Measurements from ENCODE around the gene SGIP1. TPM values are rescaled to one million over a fixed set of nuclear protein-coding genes. Genes with fewer than 3 reads are reported as not detected.
A peak's percentile ranks its signal among the peaks of the same experiment; 100 is the strongest.
"Not testable (repeated sequence)": the region's sequence is repeated elsewhere in the genome, so short reads cannot be mapped to it uniquely, and the experiment has no call there.

SGIP1 gene
- total and polyA plus RNA-seq, 7 donors, result under 0.01 to 14.1 (median 7.3) TPM; not detected in 1

GRCh38 chr1:66723985-66724384 is 190.0 kb downstream of the SGIP1 start:
- Histone ChIP-seq H3K4me3 (no peak overlapping the region), H3K36me3 (no peaks in the 10 kb centered on the region), H3K9me3 (no peaks in the 10 kb centered on the region), H3K27me3 (no peaks in the 10 kb centered on the region), H3K4me1 (peaks cover 0 to 5% (median 0%) of the 10 kb centered on the region in 4 donors), H3K27ac (no peak overlapping the region)
- no peak for DNase-seq
- no peak for TF ChIP-seq CTCF (IDR thresholded peaks at IDR 0.05)
- TF ChIP-seq EP300 (IDR thresholded peaks at IDR 0.05), result no peak
- no peak for TF ChIP-seq POLR2AphosphoS5 (IDR thresholded peaks at IDR 0.05)
- TF ChIP-seq POLR2A (IDR thresholded peaks at IDR 0.05), result no peak
- intact Hi-C loops (cut with DNase I), result loop anchor here (10.0 kb wide), 1 partner anchor 469 kb away; no protein-coding TSS in a partner anchor

- peaks cover 0 to 5% (median 0%) of the 10 kb centered on the region in 4 donors for H3K4me1 ChIP-seq
- H3K9me3 ChIP-seq, result no peaks in the 10 kb centered on the region
- H3K4me3 ChIP-seq, result no peak overlapping the region
- intact Hi-C loops (cut with DNase I), result loop anchor here (10.0 kb wide), 1 partner anchor 471 kb away; no protein-coding TSS in a partner anchor
- WGBS, 2 donors, result 19 to 29% methylated on average over 9 of the region's 9 CpGs
- no peak for DNase-seq
- no peaks in the 10 kb centered on the region for H3K36me3 ChIP-seq
- no peaks in the 10 kb centered on the region for H3K27me3 ChIP-seq
- no peak overlapping the region for H3K27ac ChIP-seq
- TF ChIP-seq CTCF (IDR thresholded peaks at IDR 0.05) (peak in 3 of 4 experiments; percentile 51 to 72 (median 62)), EP300 (IDR thresholded peaks at IDR 0.05) (no peak)
Measured at GRCh38 chr1:66725885-66726665, 192.1 kb downstream of the SGIP1 start.

GRCh38 chr1:66728021-66728420 is 194.1 kb downstream of the SGIP1 start:
- TF ChIP-seq POLR2AphosphoS5 (IDR thresholded peaks at IDR 0.05), result no peak
- no peak for TF ChIP-seq EP300 (IDR thresholded peaks at IDR 0.05)
- TF ChIP-seq CTCF (IDR thresholded peaks at IDR 0.05), result no peak
- no peak for TF ChIP-seq POLR2A (IDR thresholded peaks at IDR 0.05)
- H3K4me3 ChIP-seq, result no peak overlapping the region

GRCh38 chr1:66728716-66729115 is 194.8 kb downstream of the SGIP1 start:
- H3K4me3 ChIP-seq, DNase-seq, H3K9me3 ChIP-seq, H3K27me3 ChIP-seq, H3K4me1 ChIP-seq, H3K27ac ChIP-seq, H3K36me3 ChIP-seq: not testable (repeated sequence)
- intact Hi-C loops (cut with DNase I), result loop anchor here (10.0 kb wide), 1 partner anchor 474 kb away; no protein-coding TSS in a partner anchor

More at GRCh38 chr1:66728021-66728420, 194.1 kb downstream of the SGIP1 start:
- peaks cover 0 to 5% (median 0%) of the 10 kb centered on the region in 4 donors for H3K4me1 ChIP-seq
- 56 to 74% methylated on average over 2 of the region's 2 CpGs for WGBS, 2 donors
- H3K9me3 ChIP-seq, result no peaks in the 10 kb centered on the region
- H3K27ac ChIP-seq, result no peak overlapping the region
- DNase-seq, result no peak
- H3K27me3 ChIP-seq, result no peaks in the 10 kb centered on the region
- H3K36me3 ChIP-seq, result no peaks in the 10 kb centered on the region
- intact Hi-C loops (cut with DNase I), result loop anchor here (10.0 kb wide), 1 partner anchor 473 kb away; no protein-coding TSS in a partner anchor

- H3K9me3 ChIP-seq, result no peaks in the 10 kb centered on the region
- no peak for DNase-seq
- no peak overlapping the region for H3K27ac ChIP-seq
- no peak overlapping the region for H3K4me3 ChIP-seq
- H3K36me3 ChIP-seq, result no peaks in the 10 kb centered on the region
- intact Hi-C loops (cut with DNase I), result loop anchor here (10.0 kb wide), 1 partner anchor 474 kb away; no protein-coding TSS in a partner anchor
- TF ChIP-seq POLR2A (IDR thresholded peaks at IDR 0.05), result no peak
- no peak for TF ChIP-seq CTCF (IDR thresholded peaks at IDR 0.05)
- TF ChIP-seq POLR2AphosphoS5 (IDR thresholded peaks at IDR 0.05), result no peak
- TF ChIP-seq EP300 (IDR thresholded peaks at IDR 0.05), result no peak
- peaks cover 0 to 5% (median 0%) of the 10 kb centered on the region in 4 donors for H3K4me1 ChIP-seq
- 42 to 69% methylated on average over 6 of the region's 6 CpGs for WGBS, 2 donors
- H3K27me3 ChIP-seq, result no peaks in the 10 kb centered on the region
Measured at GRCh38 chr1:66729119-66729518, 195.2 kb downstream of the SGIP1 start.

All from sigmoid colon (tissue), 7 donors.